Hair follicle dermal papilla cell (primary cell): Measurements from ENCODE around the gene MAP2K5. TPM values are rescaled to one million over a fixed set of nuclear protein-coding genes. Genes with fewer than 3 reads are reported as not detected.

Experiments
- small RNA-seq: library from RNA; depleted of rRNA; stranded (forward); fragments of <200 nt; gene quantifications from one replicate; pipeline ENCODE3, GENCODE V24; 2012
- total RNA-seq: library from RNA; depleted of rRNA; stranded (reverse); fragments of >200 nt; gene quantifications from 2 replicates; pipeline ENCODE4 v1.2.3, GENCODE V29; 2012

The MAP2K5 gene
- 7.3 TPM in 2 replicates for total RNA-seq

GRCh38 chr15:67542420-67543347 is at the start of gene MAP2K5:
TSS of gene MAP2K5 (plus strand) at chr15:67542703. CDS start at chr15:67543336, 633 bp downstream.

GRCh38 chr15:67521029-67521782 is 21.3 kb upstream of the MAP2K5 start, which contains the start of gene C15orf61:
TSS of gene C15orf61 (plus strand) at chr15:67521131. CDS start at chr15:67521249, 118 bp downstream.

GRCh38 chr15:67824976-67825880 is 282.7 kb downstream of the MAP2K5 start, which contains the start of gene SKOR1:
TSS of gene SKOR1 (plus strand) at chr15:67825509. CDS start at chr15:67825603, 94 bp downstream.

GRCh38 chr15:67839929-67840748 is 297.6 kb downstream of the MAP2K5 start, which contains the start of gene RNU6-1:
TSS of gene RNU6-1 (minus strand) at chr15:67840045.

Small RNAs within 50 kb of the gene (small RNA-seq; reads per million reads assigned to genes)
- gene RNU6-1: 4.0 reads per million, percentile 71 among the genes with 10 or more reads in this experiment

Other genes starting within 250 kb of the MAP2K5 start
- gene C15orf61, start 21.6 kb upstream of the MAP2K5 start, total RNA-seq: 2.9 and 6.0 TPM in 2 replicates